CMK (cell line): ENCODE data around the gene CA10.

ENCODE experiments used
- DNase-seq: peaks from one replicate; pipeline ENCODE4 v3.0.0-alpha.2; 2010; ENCODE audit warnings: low read depth

CA10 gene

DNA sequence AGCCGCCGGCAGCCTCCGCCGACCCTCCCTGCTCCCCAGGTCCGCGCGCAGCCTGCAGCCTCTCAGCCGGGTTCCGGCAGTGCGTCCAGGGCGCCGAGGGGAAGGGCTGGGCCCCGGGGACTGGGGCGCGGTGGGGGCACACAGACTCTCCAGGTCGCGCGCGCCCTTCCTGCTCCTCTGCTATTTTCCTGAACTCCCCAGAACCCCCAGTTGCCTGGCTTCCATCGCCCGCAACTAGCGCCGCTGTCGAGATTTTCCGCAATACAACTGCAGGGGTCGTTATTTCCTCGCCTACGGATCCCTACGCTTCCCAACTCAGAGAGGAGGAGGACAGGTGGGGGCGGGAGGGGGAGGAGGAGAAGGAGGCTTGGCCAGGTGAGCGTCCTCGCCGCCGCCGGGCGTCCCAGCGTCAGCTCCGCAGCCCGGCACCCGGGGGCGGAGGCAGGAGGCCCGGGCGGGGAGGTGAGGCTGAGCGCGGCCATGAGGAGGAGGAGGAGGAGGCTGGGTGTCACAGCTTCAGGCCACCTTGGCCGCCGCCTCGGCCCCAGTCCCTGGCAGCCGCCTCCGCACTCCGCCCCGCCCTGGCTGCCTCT, at the start of gene CA10:
Gene CA10 (minus strand): TSS at position 265 of the 593 bp plus-strand sequence.
- DNase-seq, result no peak

DNA sequence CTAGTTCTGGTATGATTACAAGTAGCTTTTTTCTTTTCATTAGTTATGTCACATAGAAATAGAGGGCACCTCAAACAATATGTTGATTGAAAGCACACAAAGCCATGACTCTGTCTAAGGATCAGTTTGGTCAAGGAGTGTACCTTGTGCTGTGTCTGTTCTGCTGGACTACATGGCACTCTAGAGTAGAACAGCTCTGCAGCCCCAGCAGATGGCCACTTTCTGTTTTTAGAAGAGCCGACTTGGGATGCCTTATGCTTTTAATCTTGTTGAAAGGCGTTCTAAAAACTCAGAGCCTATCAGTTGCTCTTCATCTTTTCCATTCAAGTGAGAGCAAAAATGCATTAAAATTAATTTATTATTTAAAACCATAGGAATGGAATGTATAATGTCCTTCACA, 49.3 kb upstream of the CA10 start:
- no peak for DNase-seq

DNA sequence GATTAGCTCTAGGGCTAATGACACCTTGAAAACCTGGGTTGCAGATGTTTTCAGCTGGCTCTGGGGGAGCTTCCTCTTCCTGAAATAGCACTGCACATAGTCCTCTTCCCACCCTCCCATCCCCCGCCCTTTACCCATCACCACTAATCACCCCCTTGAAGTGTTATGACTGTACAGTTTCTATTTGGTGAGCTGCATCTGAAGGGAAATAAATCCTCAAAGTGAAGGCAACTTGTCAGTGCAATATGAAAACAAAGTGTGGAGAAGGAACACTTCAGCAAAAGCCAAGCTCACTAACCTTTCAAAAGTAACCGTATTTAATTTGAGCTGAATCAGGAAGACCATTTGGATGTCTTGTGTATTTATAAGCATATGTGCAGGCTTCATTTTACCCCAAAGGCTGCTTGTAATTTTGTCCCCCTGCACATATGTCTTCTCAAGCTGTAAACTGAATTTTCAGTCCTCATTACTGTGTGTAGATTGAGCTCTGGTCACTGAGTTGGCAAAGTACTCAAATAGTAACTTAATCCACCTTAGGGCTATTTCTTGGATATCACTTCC, 44.1 kb upstream of the CA10 start:
- no peak for DNase-seq

DNA sequence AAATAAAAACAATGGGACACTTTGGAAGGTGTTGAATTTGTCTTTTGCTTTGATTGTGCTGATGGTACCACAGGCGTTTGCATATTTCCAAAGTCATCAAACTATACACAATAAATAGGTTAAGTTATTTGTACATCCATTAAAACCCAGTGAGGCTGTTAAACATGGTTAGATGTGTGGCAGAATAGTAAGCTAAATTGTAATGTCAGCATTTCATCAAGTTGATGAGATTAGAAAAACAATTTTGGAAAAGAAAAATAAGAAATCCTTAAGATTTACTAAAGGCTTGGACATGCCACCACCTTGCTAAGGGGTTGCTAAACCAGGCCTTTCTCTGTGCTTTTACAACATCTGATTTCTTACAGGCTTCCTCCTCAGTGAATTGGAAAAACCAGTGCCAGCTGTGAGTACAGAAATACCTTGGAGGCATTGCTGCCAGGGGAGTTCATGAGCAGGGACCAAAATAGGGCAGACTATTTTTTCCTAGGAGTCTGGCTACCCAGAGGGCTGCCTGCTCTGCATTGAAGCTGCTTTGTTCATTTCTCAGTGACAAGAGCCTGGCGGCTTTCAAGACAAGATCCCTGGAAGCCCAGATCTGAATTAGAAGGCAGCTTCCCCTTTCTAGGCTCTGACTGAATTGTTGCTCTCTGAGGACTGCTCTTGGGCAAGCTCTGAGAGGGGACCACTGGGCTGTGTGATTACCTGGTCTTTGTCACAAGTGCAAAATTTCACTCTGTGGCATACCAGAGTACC, 43.4 kb upstream of the CA10 start:
- DNase-seq, result no peak

DNA sequence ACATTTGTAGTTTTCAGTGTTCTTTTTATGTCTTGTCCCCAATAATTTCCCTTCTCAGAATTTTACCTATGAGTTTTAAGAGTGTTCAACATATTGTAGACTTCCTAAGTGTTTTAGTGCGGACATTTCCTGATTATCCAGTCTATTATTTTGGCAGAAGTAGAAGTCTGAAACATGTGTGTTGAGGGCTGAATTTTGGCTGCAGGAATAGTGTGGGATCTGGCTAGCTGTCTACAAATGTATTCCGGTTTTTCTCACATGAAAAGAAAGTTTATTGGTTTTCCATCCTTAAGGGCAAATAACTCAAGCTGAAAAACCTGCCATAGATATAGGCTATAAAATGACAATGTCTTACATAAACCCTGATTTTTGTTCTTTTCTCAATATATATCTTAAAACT, 33.0 kb upstream of the CA10 start:
- DNase-seq, result no peak

DNA sequence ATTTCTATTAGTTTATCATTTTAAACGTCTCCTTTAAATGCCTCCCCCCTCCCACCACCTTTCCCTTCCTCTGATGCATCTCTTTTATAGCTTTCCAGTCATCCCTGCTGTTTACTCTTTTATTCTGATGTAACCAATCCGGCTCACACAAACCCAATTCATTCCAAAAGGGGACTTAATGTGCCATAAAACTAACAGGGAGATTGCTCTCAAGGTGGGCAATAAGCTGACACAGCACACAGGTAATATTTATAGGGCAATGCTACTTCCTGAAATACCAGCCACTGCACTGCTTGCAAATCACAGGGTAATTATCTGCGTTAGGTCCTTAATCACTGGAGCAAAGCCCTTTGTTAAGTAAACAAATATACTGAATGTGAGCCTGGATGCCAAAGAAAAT, 23.3 kb upstream of the CA10 start:
- DNase-seq, result no peak

DNA sequence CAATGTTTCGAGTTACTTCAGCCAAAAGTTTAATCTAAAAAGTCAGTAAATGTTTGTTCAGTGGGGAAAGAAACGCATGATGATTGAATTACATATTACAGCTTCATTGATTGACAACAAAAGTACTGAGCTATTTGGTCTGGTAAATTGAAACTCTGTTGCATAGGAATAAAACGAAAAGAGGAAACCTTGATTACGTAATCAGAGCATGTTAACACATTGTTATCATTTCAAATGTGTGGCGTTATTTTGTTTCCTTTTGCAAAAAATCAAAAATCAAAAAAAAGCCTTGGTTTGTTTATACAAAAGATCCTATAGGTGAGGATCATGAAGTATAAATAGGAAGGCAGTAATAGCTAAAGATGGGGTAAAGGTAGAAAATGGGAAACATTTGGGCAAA, 19.5 kb upstream of the CA10 start:
- no peak for DNase-seq

DNA sequence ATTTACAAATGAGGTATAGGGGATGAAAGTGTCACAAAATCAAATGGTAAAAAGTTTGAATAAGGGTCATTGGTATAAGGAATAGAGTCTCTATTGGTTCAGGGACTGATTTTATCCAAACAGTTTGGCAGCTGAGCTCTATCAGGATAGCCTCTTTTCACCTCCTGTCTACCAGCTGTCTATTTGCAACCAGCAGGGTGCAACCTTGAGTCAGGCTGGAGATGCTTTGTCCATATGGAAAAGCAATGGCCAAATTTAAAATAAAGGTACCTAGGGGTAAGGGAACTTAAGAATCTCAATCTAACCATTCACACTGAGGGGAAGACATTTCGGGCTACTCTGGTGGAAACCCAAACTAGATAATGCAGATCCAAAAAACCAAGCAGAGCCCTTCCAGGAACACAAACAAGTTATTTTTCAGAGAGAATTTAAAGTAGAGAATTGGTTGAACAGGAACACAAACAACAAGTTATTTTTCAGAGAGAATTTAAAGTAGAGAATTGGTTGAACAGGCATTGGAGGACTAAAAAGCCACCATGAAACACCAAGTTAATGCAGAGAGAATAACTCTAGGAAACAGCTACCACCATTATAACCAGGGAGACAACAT, 12.6 kb upstream of the CA10 start:
- DNase-seq, result peak; percentile 3

DNA sequence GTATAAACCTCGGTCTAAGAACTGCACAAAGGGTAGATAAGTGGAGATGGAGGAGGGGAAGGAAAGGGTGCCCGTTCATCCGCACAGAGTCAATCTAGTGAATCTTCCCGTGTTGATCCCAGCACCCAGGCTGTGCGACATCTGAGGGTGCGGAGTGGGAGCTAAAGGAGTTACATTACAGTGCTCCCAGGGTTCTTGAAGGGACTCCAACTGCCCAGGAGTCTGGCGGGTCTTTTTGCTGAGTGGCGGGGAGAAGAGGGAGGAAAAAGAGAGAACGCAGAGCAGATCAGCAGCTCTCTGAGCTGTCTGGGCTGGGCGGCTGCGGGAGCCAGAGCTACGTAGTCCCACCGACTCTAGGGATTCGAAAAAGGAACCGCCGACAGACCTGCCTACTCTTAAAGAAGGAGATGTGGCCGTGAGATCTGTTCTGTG, 1.6 kb upstream of the CA10 start:
- no peak for DNase-seq

DNA sequence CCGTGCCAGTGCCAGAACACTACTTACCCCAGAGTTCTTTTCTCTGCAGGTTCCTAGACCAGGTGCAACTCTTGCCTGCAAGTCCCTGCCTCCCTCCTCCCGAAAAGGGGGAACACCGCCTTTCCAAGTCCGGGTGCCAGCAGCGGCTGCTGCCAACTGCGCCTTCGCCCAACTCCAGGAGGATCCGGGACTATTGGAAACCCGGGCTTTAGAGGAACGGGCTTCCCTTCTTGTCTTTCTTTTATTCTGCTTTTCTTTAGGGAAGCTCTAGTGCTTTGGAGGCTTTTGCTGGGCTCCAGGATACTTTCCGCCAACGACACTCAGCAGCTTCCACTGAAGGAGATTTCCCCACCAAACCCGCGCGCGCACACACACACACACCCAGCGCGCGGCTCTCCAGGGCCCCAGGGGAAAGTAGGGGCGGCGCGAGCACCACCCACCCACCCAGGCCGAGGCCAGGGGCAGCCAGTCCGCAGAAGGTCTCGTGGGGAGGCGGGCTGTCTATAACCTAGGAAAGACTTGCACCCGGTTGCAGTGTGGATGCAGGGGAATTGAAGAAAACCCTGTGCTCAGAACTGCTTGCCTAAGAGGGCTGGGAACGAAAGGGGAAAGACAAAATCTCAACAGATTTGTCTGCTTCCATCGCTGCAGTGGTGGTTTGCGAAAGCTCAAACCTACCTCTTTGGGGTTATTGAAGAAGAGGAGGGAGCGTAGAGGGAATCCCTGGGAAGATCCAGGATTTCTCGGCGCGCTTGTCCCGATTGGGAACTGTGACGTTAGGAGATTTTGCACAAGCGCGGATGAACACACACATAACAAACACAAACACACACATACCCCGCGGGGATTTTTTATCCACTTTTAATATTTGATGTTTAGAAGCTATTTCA, 977 bp upstream of the CA10 start:
- DNase-seq, result no peak

DNA sequence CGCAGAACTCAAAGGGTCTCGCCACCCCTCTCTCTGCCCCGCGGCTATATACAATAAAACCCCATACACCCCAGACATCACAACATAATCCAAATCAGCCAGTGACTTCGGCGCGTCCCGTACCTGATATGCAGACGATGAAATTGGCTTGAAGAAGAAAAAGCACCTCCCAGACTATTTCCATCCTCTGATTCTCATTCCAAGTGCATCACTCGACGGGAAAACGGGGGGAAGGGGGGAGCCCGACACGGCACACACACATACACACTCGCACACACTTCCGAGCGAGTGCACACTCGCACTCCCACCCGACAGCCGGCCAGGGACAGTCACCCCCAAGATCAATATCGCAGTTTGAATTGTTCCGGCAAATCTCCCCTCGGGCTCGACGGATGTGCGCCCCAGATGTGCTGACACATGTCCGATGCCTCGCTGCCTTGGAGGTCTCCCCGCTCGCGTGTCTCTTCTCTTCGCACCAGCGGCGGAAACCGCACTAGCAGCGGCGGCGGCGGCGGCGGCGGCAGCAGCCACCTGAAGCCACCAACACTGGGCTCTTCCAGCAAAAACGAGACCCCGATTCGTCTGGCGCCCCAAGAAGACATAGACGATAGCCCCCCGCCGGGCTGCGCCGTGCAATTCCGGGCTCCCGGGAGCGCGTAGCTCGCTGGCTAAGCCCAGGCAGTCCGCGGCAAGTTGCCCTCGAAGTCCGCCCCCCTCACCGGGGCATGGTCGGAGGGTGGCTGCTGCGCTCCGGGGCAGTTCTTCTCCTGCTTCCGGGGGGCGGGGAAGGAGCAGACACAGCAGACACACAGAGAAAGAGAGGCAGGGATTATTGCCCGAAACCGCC, 688 bp downstream of the CA10 start:
- DNase-seq, result no peak

DNA sequence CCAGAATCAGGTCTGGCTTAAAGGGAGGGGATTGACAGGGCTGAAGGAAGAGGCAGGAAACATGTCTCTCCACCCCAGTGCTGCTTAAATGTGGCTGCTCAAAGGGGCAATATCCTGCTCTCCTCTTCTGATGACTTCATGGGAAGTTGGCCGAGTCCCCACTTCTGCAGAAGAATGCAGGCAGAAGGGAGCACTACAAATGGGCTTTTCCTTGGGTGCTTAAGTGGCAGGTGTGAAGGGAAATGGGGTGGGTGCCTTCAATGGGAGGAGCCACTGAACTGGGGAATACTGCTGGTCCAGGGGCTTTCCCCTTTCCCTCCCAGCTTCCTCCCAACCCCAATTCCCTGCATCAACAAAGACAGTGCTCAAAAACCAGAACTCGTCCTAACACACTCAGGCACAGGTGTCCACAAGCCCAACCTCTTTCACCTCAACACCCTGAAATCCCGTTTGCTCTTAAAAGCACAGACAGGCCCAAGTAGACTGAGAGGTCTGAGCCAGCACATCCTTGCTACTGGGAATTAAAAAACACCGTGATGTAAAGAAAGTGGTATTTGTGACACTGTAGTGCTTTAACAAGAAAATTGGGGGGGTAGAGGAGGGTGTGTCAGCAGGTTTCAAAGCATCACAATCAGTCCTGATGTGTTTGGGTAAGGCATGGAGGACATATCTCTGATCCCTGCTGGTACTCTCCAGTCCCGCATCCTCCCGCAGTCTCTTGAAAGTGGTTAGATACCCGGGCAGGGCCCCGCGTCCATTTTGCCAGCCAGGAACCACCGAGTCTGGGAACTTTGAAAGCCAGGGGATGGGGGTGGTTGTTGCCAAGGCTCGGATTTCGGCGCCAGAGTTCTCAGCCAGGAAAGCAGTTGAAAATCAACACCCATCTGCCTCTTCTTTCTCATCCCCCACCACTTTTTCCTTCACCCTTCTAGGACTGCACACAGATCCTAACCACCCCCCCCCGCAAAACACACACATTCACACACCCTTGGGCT, 1.6 kb downstream of the CA10 start:
- DNase-seq, result no peak

DNA sequence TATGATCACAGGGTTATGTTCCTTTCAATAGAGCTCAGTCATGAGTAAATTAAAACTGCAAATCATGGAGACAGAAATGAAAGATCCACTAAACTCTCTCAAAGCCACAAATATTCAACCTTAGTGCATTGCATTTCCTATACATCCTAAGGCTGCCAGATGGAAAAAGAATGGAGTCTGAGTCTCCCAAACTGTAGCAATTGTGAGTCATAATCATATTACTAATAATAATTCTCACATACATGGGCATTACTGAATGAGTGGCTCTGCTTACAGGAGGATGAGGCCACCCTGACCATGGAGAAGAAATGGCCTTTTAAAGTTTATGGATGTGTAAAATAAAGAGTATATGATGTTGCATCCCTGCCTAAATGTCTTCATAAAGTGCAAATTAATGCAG, 3.2 kb downstream of the CA10 start:
- DNase-seq, result no peak

DNA sequence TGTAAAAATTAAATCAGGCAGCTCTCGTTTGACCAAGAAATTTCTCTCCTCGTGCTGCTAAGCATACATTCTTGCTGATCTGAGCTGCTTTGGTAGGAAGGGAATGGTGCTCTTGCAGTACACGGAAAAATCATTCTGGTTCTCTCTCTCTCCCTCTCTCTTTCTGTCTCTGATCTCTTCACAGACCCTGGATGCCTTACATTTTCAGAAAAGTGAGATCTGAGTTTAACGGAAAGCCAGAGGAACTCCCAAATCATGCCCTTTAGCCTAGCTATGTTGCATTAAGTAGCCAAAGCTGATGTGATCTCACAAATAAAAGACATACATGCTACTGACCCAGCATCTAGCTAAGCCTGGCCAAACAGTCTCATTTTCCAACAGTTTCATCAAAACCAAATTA, 4.0 kb downstream of the CA10 start:
- DNase-seq, result no peak

DNA sequence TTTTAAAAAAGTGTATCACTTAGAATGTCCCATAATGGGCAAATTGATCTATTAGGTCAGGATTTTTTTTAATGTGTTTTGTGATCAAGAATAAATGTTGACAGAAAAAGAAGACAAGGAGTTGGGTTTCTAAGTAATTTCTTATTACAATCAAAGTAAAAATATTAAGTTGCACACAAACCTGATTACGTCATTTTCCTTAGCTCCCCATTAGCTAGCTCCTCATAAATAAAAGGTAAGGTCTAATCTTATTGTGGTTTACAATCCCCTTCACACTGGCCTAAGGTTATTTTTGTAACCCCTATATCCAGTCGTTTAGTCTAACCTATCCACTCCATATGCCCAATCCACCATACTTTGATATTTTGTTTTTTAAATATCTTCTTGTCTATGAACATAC, 7.6 kb downstream of the CA10 start:
- DNase-seq, result no peak

DNA sequence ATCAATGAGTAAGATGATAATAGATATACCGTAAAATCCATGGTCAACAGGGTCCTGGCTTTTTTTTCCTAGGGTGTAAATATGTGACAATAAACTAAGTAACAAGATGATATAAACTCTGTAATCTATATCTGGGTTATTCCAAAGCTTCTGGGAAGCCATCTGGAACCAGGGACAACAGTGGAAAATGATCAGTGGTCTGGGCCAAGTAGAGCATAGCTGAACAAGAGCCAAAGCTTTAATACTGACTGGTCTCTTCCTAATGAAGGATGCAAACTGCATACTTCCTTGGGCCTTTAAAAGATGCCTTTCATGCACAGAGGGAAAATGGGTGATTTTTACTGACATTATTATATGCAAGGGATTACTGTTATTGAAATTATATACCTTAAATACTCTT, 8.9 kb downstream of the CA10 start:
- no peak for DNase-seq

DNA sequence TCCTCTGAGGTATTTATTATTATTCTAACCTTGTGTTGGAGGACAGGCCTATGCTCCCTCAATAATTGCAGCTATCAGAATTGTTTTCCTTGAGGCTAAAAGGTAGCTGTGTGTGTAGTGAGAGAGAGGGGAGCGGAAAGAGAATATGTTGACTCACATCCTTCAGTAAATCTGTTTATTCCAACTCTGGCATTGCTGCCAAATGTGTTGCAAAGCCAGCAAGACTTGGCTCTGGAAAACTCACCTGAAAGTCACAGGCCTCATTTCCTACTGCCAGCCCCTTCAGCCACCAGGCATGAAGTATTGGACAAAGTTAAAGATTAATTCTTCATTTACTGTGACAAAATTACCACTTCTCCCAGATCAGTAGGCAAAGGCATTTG, 9.6 kb downstream of the CA10 start:
- no peak for DNase-seq

DNA sequence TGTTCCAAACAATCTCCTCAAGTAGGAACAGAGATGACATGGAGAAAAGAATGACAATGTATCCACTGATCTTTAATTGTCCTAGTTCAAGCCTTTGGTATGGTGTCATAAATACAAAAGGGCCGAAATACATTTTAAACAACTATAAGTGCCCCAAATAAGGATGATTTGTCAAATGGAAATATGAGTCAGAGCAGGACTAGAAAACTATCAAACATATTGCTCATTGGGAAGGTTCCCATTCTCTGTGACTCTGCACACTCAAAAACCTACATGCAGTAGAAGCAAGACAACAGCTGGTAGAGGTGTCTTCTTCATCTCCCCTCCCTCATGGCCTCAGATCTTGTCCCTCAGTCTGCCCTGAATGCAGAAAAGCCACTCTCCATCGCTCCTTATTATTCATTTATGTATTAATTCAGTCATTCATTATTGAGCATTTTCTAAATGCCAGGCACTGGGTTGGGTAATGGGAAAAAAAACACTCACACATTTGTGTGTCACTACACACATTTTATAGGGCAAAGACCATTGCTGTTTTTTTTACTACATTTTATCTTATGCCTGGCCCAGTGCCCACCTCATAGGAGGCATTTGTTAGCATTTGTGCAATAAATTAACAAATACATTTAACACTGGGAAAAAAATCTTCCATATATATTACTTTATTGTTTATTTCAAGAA, 10.1 kb downstream of the CA10 start:
- DNase-seq, result no peak

DNA sequence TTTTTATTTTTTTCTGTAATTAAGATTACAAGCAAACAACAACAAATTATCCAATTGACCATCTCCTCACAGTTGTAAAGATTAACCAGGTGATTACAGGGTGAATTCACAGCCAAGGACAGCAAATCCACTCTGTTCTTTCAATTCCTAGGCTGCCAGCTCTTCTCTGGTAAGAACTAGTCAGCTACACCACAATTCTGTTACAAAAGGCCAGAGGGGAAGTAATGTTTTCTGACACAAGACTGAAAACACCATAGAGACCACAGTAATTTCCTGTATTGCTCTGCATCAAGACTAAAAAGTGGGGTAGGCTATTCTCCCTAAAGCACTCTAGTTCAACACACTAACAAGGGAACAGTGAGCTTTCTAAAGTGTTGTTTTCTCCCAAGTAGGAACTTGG, 10.6 kb downstream of the CA10 start:
- DNase-seq, result no peak

DNA sequence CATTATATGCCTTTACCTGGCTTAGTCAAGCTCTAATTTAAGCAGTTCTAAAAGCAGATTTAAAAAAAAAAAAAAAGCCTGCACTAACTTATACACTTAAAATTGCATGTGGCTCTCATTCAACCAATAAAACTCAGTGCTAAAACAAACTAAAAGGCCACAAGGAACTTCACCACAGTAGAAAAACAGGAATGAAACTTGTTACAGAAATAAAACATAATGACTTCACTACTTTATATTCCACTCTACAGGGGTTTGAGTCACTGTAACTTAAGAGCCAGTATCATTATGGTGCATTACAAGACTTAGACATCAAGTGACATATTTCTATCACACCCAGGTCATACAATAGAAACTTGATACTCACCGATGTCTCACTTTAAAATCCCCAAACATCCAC, 11.1 kb downstream of the CA10 start:
- no peak for DNase-seq
